Inflammatory macrophage treated with lipopolysaccharide for 1 hour (primary cell): ENCODE results near the gene CCDC187.

Experiments used
- DNase-seq, 2 donors: peaks; one replicate each; pipeline ENCODE4 v3.0.0-alpha.2; 2020 to 2022

Gene CCDC187

GRCh38 chr9:136251264-136252115, 52.4 kb downstream of the CCDC187 start:
- DNase-seq, result no peak

GRCh38 chr9:136250676-136251075, 53.2 kb downstream of the CCDC187 start:
- DNase-seq, result no peak

- DNase-seq, result no peak
These were observed 53.9 kb downstream of the CCDC187 start for GRCh38 chr9:136249877-136250559.

GRCh38 chr9:136248951-136249876, 54.7 kb downstream of the CCDC187 start:
- no peak for DNase-seq

- no peak for DNase-seq
These were observed 55.8 kb downstream of the CCDC187 start for GRCh38 chr9:136247947-136248637.

- DNase-seq, result no peak
These were observed 56.4 kb downstream of the CCDC187 start for GRCh38 chr9:136247551-136247916.

GRCh38 chr9:136246849-136247550, 56.9 kb downstream of the CCDC187 start:
- DNase-seq, result no peak

GRCh38 chr9:136245219-136246150, 58.4 kb downstream of the CCDC187 start, which contains the start of gene QSOX2:
TSS of gene QSOX2 (minus strand) at chr9:136245812. CDS start at chr9:136245803, 9 bp downstream.
- peak; percentile 65 to 73 for DNase-seq

GRCh38 chr9:136244969-136245218, 59.0 kb downstream of the CCDC187 start:
- no peak for DNase-seq

GRCh38 chr9:136244122-136244968, 59.5 kb downstream of the CCDC187 start:
- peak in 1 of 2 donors; percentile 20 for DNase-seq

- DNase-seq, result no peak
These were observed 60.3 kb downstream of the CCDC187 start for GRCh38 chr9:136243631-136244030.

- no peak for DNase-seq
These were observed 60.9 kb downstream of the CCDC187 start for GRCh38 chr9:136242918-136243525.

GRCh38 chr9:136242248-136242647, 61.6 kb downstream of the CCDC187 start:
- DNase-seq, result no peak

- DNase-seq, result no peak
These were observed 62.4 kb downstream of the CCDC187 start for GRCh38 chr9:136241542-136241941.

- DNase-seq, result no peak
These were observed 63.0 kb downstream of the CCDC187 start for GRCh38 chr9:136240941-136241340.

GRCh38 chr9:136239983-136240330, 63.9 kb downstream of the CCDC187 start:
- no peak for DNase-seq

GRCh38 chr9:136239135-136239982, 64.5 kb downstream of the CCDC187 start:
- no peak for DNase-seq

GRCh38 chr9:136238342-136238732, 65.6 kb downstream of the CCDC187 start:
- DNase-seq, result no peak
